ENCODE results near the gene PLEKHG4B. TPM values are rescaled to one million over a fixed set of nuclear protein-coding genes. Genes with fewer than 3 reads are reported as not detected.

Gene PLEKHG4B
- total and polyA plus RNA-seq, 10 donors, result under 0.01 to 0.51 (median 0.20) TPM; not detected in 2

DNA sequence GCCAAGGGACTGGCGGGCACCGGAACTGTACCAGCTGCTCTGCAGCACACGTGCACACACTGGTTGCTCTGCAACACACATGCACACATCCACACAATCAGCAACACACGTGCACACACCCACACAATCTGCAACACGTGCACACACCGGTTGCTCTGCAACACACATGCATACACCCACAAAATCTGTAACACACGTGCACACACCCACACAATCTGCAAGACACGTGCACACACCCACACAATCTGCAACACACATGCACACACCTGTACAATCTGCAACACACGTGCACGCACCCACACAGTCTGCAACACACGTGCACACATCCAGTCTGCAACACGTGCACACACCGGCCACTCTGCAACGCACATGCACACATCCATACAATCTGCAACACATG, 17.9 kb downstream of the PLEKHG4B start:
- WGBS, 5 donors, result 93 to 96% (median 94%) methylated on average over 14 of the region's 14 CpGs
- intact Hi-C loops (cut with DNase I; ENCODE audit: low total_unique reads), result no loop called here
- Histone ChIP-seq H3K4me3 (no peak overlapping the region), H3K27me3 (replicated peaks in 1 of 7) (peaks cover 0 to 14% (median 0%) of the 10 kb centered on the region in 7 donors), H3K27ac (no peak overlapping the region), H3K9me3 (no peaks in the 10 kb centered on the region), H3K36me3 (no peaks in the 10 kb centered on the region), H3K4me1 (no peaks in the 10 kb centered on the region)
- no peak for DNase-seq
- TF ChIP-seq, protein P1, sequence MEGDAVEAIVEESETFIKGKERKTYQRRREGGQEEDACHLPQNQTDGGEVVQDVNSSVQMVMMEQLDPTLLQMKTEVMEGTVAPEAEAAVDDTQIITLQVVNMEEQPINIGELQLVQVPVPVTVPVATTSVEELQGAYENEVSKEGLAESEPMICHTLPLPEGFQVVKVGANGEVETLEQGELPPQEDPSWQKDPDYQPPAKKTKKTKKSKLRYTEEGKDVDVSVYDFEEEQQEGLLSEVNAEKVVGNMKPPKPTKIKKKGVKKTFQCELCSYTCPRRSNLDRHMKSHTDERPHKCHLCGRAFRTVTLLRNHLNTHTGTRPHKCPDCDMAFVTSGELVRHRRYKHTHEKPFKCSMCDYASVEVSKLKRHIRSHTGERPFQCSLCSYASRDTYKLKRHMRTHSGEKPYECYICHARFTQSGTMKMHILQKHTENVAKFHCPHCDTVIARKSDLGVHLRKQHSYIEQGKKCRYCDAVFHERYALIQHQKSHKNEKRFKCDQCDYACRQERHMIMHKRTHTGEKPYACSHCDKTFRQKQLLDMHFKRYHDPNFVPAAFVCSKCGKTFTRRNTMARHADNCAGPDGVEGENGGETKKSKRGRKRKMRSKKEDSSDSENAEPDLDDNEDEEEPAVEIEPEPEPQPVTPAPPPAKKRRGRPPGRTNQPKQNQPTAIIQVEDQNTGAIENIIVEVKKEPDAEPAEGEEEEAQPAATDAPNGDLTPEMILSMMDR (IDR thresholded peaks at IDR 0.05 in 8 of 11, conservative IDR thresholded peaks at IDR 0.05 in 3 of 11), result no peak

DNA sequence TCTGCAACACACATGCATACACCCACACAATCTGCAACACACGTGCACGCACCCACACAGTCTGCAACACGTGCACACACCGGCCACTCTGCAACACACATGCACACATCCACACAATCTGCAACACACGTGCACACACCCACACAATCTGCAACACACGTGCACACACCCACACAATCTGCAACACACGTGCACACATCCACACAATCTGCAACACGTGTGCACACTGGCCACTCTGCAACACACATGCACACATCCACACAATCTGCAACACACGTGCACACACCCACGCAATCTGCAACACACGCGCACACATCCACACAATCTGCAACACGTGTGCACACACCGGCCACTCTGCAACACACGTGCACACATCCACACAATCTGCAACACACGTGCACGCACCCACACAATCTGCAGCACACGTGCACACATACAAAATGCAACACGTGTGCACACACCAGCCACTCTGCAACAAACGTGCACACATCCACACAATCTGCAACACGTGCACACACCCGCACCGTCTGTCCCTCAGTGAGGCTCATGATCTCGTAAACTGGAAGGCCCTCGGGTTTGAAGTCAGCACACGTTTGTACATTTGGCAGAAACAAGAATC, 18.4 kb downstream of the PLEKHG4B start:
- Histone ChIP-seq H3K4me3 (no peak overlapping the region), H3K36me3 (no peaks in the 10 kb centered on the region), H3K27me3 (replicated peaks in 1 of 7) (peaks cover 0 to 14% (median 0%) of the 10 kb centered on the region in 7 donors), H3K9me3 (no peaks in the 10 kb centered on the region), H3K27ac (no peak overlapping the region), H3K4me1 (no peaks in the 10 kb centered on the region)
- intact Hi-C loops (cut with DNase I; ENCODE audit: low total_unique reads), result no loop called here
- 89 to 95% (median 92%) methylated on average over 26 of the region's 26 CpGs for WGBS, 5 donors
- DNase-seq, result no peak
- TF ChIP-seq POLR2A (IDR thresholded peaks at IDR 0.05) (no peak), POLR2AphosphoS5 (IDR thresholded peaks at IDR 0.05) (no peak)
- TF ChIP-seq, protein P1 (IDR thresholded peaks at IDR 0.05 in 8 of 11, conservative IDR thresholded peaks at IDR 0.05 in 3 of 11), result no peak

DNA sequence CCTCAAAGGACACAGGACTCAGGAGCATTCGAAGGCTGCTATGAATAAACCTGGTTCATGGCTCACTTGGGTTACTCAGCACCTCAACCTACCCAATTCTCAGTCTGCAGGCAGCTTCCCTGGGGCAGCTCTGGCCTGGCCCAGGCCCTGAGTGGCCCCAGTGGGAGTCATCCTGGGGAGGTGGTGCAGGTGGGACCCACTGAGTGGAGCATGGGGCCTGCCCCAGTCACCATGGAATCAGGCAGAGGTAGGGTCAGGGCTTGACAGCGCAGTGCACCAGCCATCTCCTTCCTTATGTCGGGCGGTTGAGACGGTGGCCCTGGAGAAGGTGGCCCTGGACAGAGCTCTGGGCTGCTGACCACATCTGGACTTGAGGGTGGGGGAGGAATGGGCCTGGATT, 19.2 kb downstream of the PLEKHG4B start:
- Histone ChIP-seq H3K9me3 (no peaks in the 10 kb centered on the region), H3K27ac (no peak overlapping the region), H3K4me1 (no peaks in the 10 kb centered on the region), H3K36me3 (no peaks in the 10 kb centered on the region), H3K27me3 (replicated peaks in 1 of 7) (peaks cover 0 to 14% (median 0%) of the 10 kb centered on the region in 7 donors), H3K4me3 (no peak overlapping the region)
- intact Hi-C loops (cut with DNase I; ENCODE audit: low total_unique reads), result no loop called here
- no peak for DNase-seq
- TF ChIP-seq, protein P1 (IDR thresholded peaks at IDR 0.05 in 8 of 11, conservative IDR thresholded peaks at IDR 0.05 in 3 of 11), result no peak
- TF ChIP-seq POLR2AphosphoS5 (IDR thresholded peaks at IDR 0.05) (no peak), POLR2A (IDR thresholded peaks at IDR 0.05) (no peak)
- 93 to 100% (median 98%) methylated on average over 4 to 5 of the region's 5 CpGs for WGBS, 5 donors

DNA sequence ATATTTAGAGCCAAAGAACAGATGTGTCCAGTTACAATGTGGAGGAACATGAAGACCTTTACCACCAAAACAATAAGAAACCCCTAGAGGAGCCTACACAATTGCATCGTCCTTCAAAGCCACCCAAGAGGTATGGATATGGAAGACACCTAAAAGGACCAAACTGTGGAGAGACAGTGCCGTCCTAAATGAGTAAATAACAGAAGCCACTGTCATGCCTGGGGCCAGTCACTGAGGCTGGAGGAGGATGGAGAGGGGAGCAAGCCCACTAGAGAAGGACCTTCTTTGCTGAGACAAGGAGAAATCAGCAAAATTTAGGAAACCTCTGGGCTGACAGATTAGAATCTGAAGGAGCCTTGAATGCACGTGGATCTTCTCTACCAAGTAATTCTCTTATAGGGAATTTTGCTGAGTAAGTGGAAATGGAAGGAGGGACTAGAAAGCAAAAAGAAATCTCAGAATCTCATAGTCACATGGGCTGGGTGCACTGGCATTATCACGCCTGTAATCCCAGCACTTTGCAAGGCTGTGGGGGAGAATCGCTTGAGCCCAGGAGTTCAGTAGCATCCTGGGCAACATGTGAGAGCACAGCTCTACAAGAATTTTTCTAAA, 27.6 kb downstream of the PLEKHG4B start:
- DNase-seq, result no peak
- 73 to 89% (median 87%) methylated on average over 5 of the region's 5 CpGs for WGBS, 5 donors
- Histone ChIP-seq H3K4me3 (no peak overlapping the region), H3K9me3 (peaks cover 0 to 35% (median 21%) of the 10 kb centered on the region in 8 donors), H3K27ac (no peak overlapping the region), H3K36me3 (no peaks in the 10 kb centered on the region), H3K27me3 (replicated peaks in 1 of 7) (peaks cover 0 to 11% (median 0%) of the 10 kb centered on the region in 7 donors), H3K4me1 (no peaks in the 10 kb centered on the region)
- intact Hi-C loops (cut with DNase I; ENCODE audit: low total_unique reads), result no loop called here
- TF ChIP-seq POLR2AphosphoS5 (IDR thresholded peaks at IDR 0.05) (no peak), POLR2A (IDR thresholded peaks at IDR 0.05) (no peak)
- TF ChIP-seq, protein P1 (IDR thresholded peaks at IDR 0.05 in 8 of 11, conservative IDR thresholded peaks at IDR 0.05 in 3 of 11), result no peak

Data from spleen (tissue), 11 donors.